ENCODE results near the gene FAM47E. TPM values are rescaled to one million over a fixed set of nuclear protein-coding genes. Genes with fewer than 3 reads are reported as not detected.
A peak's percentile ranks its signal among the peaks of the same experiment; 100 is the strongest.

Gene FAM47E
- total RNA-seq, 1 donor from 2014 or later, result 3.0 TPM

GRCh38 chr4:76301775-76302162, 50.2 kb downstream of the FAM47E start:
- DNase-seq, result no peak

GRCh38 chr4:76302826-76303438, 51.4 kb downstream of the FAM47E start:
- DNase-seq, result no peak

DNA sequence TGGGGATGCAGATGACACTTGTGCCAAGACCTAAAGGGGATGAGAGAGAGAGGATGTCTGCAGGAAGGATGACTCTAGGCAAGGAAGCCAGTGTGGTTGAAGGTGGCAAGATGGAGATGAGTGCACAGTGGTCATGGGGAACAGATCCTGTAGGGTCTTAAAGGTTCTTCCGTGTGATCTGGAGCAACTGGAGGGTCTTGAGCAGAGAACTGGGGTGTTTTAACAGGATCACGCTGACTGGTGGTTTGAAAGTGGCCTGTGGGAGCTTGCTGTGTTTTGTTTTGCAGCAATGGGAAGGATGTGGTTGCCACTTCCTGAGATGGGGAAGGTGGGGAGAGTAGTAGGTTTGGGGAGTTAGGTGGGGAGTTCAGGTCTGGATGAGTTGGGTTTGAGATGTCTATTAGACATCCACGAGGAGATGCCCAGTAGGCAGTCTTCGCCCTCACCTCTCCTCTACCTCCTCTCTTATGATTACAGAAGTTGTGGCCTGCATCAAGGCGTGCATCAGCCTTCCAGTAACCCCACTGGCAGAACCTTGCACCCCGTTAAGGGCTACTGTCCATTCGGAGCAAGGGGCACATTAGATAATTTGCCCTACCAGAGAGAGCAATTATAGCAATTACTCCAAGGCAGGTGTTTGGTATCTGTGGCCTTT, 53.6 kb downstream of the FAM47E start:
- DNase-seq, result no peak

DNA sequence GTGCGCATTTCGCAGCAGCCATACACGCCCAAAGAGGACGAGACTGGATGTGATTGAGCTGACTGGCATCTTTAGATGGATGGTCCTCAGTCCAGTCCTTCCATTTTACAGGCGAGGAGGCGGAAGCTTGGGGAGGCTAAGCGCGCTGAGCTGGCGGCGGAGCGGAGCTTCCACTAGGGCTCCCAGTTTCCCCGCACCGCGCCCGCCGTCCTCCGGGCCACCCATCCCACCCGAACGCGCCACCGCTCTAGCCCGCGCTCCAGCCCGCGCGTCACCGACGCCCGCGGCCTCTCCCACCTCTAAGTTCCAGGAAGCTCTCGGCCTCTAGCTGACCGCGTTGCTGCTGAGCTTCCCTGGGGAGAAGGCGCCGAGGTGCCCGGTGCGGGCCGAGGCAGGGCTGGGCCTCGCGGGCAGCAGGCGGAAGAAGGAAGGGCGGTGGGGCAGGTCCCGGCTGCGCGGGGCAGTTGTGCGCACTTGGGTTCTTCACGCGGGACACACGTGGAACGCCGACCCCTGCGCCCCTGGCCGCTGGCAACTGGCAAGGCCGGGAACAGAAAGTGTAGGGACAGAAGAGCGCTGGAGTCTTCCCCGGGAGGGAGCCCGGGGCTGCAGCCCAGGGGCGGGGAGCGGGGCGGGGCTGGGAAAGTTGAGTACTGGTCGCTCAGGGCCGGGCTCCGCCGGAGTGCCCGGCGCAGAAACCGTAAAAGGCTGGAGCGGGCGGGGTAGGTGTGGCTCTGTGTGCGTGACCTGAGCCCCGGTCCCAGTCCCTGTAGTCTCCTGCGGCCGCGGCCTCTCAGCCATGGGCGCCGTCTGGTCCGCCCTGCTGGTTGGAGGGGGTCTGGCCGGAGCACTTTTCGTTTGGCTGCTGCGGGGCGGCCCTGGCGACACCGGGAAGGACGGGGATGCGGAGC, 54.7 kb downstream of the FAM47E start, which contains the start of gene STBD1:
Gene STBD1, plus strand, starts transcription at position 763 of the 911 bp plus-strand sequence. Its CDS starts 37 bp downstream, at position 800.
- peak; percentile 85 for DNase-seq

GRCh38 chr4:76306882-76307659, 55.5 kb downstream of the FAM47E start:
- peak; percentile 66 for DNase-seq

DNA sequence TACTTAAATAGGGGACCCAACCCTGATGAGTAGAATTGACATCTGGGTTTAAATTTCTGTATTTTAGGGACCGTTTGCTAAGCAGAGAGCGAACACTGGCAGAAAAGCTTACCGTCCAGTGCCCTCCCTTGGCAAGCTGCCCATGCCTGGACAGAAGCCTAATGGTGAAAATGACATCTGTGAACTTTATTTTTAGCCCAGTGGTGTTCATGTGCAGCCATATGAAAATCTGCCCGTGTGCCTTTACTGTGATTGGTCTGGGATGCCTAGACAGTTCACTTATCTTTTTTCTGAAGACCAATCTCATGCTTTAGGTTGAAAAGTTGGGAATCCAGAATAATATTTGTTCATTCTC, 56.1 kb downstream of the FAM47E start:
- DNase-seq, result peak; percentile 78

DNA sequence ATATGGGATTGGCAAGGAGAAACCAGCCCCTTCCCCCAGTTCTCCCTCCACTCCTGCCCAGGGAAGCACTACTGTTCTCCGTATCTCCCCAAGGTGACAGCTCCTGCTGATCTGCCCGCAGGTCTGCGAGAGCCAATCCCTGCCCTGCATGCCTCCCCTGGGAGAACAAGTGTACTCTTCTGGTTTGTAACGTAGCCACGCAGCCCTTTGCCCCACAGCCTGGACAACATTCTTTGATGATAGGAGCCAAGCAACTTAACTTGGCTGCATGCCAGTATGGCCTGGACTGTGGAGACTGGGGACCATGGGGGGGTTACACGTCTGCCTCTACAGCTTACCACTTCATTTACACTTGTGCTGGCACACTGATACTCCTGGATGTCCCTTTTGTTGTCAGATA, 57.0 kb downstream of the FAM47E start:
- DNase-seq, result peak; percentile 70

DNA sequence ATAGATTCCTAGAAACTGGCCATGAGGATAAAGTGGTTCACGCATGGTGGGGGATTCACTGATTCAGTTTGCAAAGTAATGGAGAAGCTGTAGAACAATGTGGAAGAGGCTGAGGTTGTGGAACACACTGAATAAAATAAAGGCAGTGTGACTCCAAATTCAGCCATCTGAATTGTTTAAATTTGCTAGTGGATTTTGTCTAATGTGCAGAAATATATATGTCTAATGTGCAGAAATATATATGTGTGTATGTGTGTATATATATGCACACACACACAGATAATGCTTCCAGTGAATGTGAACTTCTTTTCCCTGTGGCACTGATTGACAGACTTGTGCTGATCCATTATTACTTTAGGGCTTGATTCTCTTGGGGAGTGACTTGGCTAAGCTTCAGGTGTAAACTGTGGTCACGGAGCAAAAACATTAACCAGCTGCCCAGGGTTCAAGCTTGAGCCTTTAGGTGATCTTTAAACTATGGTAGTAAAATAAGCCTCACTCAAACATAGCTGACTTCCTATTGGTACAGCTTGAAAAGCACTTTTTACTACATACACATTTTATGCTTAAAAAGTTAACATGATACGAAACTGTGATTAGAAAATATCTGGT, 58.5 kb downstream of the FAM47E start:
- DNase-seq, result no peak

- no peak for DNase-seq
These were observed 59.2 kb downstream of the FAM47E start for GRCh38 chr4:76310683-76311082.

- peak; percentile 22 for DNase-seq
These were observed 60.4 kb downstream of the FAM47E start for GRCh38 chr4:76311896-76312331.

DNA sequence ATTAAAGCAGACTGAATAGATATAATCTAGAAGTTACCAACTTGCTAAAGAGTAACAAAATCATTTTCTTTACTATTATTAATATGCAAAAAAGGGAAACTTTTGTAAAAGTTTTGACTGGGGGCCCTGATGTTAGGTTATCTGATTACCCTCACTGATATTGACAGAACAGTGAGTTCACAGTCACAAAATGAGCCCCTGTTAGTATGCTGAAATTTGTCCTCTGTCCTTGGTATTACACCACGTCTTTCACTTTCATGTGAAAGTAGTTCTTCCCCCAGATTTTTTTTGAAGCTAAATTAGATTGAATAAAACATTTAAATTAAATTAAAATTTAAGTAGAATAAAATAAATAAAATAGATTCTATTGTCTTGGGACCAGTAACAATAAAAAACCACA, 60.9 kb downstream of the FAM47E start:
- DNase-seq, result no peak

DNA sequence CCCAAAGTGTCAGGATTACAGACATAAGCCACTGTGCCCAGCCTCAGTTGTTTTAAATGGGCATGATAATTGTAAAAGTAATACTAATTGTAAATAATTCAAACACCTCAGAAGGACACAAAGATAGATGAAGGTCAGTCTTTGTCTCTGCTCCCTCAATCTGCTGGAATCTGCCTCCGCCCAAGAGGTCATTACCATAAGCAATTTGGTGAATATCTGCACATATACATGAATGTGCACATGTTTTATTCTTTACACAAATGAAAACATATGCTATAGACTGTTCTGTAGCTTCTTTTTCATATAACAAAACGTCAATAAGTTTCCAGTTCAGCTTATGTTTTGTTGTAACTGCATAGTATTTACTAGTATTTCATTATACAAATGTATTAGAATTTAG, 62.0 kb downstream of the FAM47E start:
- no peak for DNase-seq

DNA sequence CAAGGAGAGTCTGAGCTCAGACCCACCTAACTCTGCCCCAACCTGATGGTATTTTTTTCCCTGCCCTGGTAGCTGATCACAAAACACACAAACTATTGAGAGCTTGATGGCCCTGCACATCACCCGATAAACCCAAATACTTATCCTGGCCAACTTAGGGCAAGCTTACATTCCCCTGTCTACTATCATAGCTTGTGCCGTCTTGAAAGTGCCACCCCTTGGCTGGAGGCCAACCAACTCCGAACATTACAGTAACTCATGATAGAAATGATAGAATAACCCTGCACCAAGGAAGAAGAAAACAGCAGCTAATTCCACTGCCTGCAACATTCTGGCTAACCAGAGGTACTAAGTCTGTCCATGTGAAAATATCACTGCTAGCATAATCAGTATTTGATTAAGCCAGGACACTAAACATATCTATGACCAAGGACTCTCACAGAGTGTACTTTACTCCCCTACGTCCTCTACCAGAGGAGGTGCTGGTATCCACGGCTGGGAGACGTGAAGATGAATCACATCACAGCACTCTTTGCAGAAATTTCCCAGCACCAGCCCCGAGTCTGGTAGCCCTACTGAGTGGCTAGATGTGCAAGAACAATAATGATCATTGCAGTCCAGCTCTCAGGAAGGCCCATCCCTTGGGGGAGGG, 63.9 kb downstream of the FAM47E start:
- no peak for DNase-seq

GRCh38 chr4:76316131-76316530, 64.6 kb downstream of the FAM47E start:
- DNase-seq, result no peak

- no peak for DNase-seq
These were observed 70.7 kb downstream of the FAM47E start for GRCh38 chr4:76322236-76322635.

- DNase-seq, result no peak
These were observed 73.6 kb downstream of the FAM47E start for GRCh38 chr4:76325072-76325471.

GRCh38 chr4:76326515-76326914, 75.0 kb downstream of the FAM47E start:
- no peak for DNase-seq

Measured in tongue (tissue), 2 donors.